GM18951 (cell line): ENCODE data around the gene TP53BP2.
"Not testable (repeated sequence)": the region's sequence is repeated elsewhere in the genome, so short reads cannot be mapped to it uniquely, and the experiment has no call there.

ENCODE experiments used
- POLR2A ChIP-seq: IDR thresholded peaks from 4 replicates; pipeline ENCODE4 v1.6.1; 2011; ENCODE audit warnings: mild to moderate bottlenecking; ENCODE audit not compliant: insufficient read length, insufficient read depth; ENCODE audit errors: extremely low read depth
- in situ Hi-C: fragments of 300-500 bp; cut with MboI; formaldehyde crosslinking; loops from one replicate; pipeline ENCODE4 v1.12.0; 2022; ENCODE audit warnings: low sequenced_read_pairs, mixed read lengths, inconsistent platforms; ENCODE audit not compliant: unreplicated experiment

TP53BP2 gene

DNA sequence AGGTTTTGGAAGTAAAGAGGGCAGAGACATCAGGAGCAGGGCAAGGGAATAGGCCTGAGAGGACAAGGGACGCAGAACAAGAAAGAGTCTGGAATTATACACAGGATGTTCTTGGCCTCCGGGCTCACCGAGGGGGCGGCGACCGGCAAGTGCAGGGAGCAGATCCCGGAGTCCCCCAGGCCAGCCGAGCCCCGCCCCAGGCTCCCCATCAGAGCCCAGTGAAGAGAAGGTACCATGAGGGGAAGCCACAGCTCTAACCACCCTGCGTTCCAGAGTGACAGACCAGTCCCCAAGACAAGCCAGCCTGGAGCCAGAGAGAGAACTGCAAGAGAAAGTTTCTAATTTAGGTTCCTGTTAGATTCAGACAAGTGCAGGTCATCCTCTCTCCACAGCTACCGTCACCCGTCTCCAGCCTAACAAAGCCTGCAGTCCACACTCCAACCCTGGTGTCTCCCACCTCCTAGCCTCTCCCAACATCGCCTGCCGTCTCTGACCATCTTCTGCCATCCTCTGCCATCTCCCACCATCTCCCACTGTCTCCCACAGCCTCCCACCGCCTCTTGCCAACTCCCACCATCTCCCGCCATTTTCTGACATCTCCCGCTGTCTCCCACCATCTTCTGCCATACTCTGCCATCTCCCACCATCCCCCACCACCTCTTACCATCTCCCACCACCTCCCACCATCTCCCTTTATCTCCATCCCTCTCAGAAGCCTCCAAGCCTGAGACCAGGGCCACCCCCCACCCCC is 90.9 kb downstream of the TP53BP2 start:
- in situ Hi-C loops, result no loop called here
- no peak for TF ChIP-seq POLR2A

DNA sequence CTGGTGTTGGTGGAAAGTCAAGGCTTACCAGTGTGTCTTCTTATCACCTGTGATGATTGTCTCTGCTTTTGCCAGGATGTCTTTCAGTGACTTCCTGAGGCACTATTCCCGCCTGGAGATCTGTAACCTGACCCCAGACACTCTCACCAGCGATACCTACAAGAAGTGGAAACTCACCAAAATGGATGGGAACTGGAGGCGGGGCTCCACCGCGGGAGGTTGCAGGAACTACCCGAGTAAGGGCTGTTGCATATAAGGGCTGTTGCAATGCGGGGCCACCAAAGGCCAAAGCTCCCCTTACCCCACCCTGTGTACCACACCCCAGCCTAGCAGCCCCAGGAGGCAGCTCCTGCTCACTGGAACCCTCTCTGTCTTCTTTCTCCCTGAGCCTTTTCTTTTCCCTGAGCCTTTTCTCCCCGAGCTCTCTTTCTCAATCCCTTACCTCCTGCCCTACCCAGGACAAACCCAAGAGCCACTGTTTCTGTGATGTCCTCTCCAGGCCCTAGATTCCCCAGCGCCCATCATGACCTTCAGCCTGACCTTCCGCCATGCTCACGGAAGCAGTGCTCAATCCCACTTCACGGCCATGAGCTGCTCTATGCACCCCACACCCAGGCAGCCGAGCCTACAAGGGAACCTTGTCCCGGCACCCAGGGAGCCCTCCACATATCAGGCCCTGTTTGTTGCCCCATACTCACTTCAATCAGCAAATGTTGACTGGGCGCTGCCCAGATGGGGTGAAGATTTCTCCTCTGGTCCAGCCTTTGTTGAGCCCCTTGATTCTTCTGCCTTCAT is 92.8 kb downstream of the TP53BP2 start:
- in situ Hi-C loops, result no loop called here
- TF ChIP-seq POLR2A, result no peak

DNA sequence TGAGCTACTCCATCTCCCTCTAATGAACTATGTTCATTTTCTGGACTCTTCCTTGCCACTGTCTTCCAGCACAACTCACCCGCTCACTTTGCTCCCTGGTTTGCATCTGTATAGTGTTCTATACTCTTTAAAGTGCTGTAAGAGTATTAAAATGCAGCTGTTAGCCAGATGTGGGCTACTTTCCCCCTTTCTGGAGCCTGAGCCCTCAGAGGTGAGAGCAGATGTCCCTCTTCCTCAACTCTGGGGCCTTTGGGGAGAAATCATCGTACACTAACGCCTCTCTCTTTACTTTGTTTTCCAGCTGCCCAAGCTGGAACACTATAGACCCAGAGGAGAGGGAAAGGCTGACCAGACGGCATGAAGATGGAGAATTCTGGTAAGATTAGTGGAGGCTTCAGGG is 94.1 kb downstream of the TP53BP2 start:
- in situ Hi-C loops, result no loop called here
- TF ChIP-seq POLR2A, result no peak

DNA sequence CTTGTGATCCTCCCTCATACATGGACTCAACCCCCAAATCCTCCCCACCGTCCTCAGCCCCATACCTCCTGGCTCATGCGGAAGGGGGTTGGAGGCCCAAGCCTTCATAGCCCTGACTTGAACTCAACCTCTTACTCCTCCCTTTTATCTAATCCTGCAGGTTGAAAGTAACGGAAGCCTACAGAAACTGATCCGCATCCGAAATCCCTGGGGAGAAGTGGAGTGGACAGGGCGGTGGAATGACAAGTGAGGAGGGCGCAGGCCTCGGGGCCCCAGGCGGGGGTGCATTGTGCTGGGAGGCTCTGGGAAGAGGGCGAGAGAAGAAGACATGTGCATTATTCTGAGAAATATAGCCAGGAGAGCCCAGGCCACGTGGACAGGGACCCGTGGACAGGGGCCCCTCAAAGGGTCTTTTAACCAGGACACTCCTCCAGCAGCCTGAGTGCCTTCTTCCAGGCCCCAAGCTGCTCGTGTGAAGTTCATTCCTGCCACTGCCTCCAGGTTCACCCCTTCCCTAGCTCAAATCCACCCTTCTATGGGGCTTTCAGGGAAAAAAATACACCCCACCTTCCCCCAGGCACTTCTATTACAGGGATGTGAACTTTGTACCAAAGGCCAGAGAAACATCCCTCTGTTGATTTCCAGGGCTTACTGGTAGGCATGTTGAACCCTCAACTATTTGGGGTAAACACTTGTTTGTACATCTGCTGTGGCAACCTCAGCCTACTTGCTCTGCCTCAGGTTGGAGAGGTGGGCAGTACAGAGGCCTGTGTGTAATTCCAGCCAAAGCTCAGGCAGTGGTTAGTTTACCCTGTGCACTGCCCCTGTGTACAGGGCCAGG is 94.8 kb downstream of the TP53BP2 start:
- no peak for TF ChIP-seq POLR2A
- in situ Hi-C loops, result no loop called here

DNA sequence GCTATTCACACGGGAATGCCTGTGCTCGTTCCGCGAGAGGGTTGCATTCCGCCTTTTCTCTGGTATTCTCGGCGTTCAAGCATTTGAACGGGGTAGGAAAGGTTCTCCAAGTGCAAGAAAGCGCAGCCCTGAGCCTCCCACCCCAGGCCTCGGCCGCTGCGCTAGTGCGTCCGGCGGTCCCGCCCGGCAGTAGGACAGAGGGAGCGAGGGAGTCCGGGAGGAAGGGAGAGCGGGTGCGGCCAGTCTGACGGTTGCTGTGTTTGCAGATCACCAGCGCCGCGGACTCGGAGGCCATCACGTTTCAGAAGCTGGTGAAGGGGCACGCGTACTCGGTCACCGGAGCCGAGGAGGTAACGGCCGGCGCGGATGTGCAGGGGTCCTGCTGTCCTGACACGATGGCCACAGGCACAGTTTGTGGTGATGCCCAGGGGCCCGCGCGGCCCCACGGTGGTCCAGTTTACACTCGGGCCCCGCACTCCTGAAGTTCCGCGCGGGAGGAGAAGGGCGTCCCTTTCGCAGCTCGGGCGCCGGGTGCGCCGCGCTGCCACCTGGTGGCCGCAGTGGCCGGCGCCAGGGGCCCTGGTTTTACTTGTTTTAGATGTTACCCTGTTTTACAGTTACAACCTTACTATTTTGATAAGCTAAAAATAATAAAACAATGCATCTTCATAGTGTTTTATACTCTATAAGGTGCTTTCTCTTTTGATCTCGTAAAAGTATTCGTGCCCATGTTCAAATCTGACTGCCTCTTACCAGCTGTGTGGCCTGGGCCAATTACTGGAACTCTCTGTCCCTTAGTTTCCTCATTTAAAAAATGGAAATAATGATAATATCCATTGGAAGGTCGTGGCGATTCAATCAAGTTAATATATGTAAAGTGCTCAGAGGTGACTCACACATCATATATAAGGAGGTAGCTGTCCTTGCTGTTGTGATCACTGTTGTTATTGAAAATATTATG is 96.7 kb downstream of the TP53BP2 start:
- TF ChIP-seq POLR2A, result no peak
- in situ Hi-C loops, result no loop called here

DNA sequence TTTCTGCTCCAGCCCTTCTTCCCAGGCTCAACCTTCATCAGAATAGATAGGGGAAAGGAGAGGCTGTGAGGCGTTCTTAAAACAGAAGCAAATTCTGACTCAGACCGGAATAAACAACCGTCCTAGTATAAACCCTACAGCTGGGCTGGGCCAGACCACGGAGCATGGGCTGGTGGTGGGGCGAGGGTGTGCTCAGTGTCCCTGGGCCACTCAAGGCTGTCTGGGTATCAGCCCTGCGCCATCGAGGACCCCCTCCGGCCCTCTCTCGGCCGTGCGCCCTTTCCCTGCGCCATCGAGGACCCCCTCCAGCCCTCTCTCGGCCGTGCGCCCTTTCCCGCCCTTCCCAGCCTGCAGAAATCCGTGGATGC is 97.4 kb downstream of the TP53BP2 start:
- no peak for TF ChIP-seq POLR2A
- in situ Hi-C loops, result no loop called here

DNA sequence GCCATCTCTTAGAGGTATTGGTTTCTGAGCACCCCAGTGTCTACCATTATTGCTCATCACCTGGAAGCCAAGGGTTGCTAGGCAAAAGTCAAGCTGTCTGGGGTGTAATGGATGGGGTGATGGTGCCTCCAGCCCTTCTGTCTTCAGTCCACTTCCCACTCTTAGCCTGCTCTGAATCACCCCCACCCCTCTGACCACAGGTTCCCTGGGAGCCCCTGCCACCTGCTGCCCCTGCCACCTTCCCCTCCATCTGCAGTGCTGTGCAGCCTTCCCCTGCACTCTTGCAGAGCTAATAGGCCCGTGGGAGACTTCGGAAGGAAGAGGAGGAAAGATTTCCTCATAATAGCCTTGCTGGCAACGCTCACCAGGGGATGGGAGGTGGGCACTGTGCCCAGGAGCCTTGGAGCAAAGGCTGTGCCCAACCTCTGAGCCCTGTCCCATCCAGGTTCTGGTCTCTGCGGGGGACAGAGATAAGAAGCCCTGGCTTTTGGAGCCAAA is 97.9 kb downstream of the TP53BP2 start:
- in situ Hi-C loops, result no loop called here
- TF ChIP-seq POLR2A, result no peak

DNA sequence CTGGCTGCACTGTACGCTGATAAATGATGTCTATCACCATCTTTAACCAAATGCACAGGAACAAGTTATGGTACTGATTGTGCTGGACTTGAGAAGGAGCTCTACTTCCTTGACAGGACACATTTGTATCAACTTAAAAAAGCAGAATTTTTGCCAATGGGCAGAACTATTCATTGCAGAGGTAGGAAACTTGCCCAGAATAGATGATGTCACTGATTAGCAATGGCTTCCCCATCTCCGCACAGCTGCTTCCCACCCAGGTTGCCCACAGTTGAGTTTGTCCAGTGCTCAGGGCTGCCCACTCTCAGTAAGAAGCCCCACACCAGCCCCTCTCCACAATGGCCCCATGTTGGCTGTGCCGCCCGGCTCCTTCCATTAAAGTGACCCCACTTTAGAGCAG is 100.0 kb downstream of the TP53BP2 start:
- no peak for TF ChIP-seq POLR2A
- in situ Hi-C loops, result no loop called here

DNA sequence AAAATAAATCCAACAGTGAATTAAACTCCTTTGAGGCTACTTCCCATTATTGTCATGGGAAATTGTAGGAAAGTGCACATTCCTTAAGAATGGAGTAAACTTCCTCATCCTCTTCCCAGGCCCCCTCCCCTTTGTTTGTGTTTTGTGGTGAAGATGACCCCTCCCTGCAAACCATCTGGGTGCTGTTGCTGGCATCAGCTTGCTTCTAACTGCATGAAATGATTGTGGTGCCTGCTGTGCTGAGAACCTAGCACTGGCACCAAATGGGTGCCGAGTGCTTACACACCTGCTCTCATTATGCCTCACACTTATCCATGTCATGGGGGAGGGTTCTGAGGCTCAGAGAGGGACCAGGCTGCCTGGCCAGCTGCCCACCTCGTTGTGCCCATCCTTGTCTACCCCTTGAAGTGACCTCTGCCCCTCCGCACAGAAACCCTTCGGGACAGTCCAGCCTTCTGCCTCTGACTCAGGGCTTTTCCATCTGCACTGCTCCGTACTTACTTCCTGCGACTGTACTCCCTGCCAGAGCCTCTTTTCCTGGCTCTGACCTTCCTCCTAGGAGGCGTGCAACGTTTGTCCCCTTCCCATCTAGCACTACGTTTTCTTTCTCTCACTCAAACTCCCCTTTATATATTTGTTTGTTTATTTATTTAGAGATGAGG is 102.8 kb downstream of the TP53BP2 start:
- in situ Hi-C loops, result no loop called here
- TF ChIP-seq POLR2A, result no peak

DNA sequence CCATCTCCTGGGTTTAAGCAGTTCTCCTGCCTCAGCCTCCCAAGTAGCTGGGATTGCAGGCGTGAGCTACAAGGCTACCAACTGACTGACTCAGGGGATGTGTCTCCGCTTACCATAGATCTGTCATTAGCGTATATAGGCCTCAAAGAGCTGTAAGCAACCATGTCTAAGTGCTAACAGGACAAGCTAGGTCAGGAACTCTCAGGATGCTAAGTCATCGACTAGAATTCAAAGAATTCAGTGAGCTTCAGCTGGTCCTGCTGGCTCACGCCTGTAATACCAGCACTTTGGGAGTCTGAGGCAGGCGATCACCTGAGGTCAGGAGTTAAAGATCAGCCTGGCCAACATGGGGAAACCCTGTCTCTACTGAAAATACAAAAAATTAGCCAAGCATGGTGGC is 103.9 kb downstream of the TP53BP2 start:
- in situ Hi-C loops, result no loop called here
- no peak for TF ChIP-seq POLR2A

DNA sequence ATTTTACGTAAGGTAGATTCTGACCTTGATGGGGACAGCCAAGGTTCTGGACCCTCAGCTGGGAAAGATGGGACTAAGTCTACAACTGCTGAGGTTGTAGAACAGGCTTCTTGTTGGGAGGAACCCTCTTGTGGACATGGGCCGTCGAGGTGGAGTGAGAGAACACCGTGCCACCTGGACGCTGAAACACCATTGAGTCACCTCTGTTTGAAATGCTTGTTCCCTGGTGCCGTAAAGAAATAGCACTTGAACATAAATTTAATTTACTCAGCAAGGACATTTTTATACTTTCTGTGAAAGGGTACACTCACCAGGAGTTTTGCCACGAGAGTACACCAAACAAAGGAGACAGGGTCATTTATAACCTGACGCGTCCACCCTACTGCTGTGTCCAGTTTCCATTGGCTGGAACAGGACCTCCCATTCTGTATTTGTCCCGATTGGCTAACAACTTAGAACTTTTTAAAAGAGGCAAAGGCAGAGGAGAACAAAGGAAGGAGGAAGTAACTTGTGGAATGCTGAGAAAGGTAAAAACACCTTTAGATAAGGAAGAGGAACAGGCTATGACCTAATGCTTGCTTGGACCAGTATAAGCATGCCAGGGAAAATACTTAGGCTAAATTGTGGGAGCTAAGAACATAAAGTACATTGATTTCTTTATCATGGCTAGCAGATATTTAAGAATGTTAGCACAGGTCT is 105.6 kb downstream of the TP53BP2 start:
- in situ Hi-C loops, result not testable (repeated sequence)

DNA sequence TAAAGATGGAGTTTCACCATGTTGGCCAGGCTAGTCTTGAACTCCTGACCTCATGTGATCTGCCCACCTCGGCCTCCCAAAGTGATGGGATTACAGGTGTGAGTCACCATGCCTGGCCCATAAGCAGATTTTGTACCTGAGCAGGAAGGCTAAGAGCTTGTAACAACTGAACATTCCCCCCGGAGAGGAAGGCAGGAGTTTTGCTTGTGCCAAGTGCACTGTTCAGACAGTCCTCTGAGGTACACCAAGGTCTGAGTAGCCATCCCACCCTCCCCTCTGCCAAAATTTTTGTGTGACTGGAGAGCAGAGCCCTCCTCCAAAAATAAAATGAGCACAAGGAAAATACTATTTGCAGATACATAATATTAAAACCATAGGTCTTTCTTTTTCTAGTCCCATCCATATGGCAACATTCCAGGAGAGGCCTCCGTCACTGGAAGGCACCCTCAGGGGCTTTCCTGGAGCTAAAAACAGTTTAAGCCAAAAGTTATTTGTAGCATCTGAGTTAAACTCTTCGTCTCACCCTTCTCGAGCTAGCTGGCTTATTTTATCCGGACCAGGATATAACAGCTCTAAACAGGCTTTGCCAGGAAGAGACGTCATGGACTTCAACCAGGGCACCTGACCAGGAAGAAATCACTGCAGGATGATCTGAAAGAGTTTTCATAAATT is 106.2 kb downstream of the TP53BP2 start:
- in situ Hi-C loops, result no loop called here
- TF ChIP-seq POLR2A, result no peak
